Colonic mucosa (tissue), 4 donors: Measurements from ENCODE around the gene ROPN1. TPM values are rescaled to one million over a fixed set of nuclear protein-coding genes. Genes with fewer than 3 reads are reported as not detected.

ENCODE experiments used
- DNase-seq: peaks from one replicate; pipeline ENCODE4 v3.0.0-alpha.2; 2020
- H3K27ac ChIP-seq: fragments of 200-600 bp; one replicate; pipeline ENCODE4 v1.8.0; 2021
- H3K27me3 ChIP-seq: fragments of 200-600 bp; one replicate; pipeline ENCODE4 v1.8.0; 2021
- H3K36me3 ChIP-seq: fragments of 200-600 bp; one replicate; pipeline ENCODE4 v1.8.0; 2021
- H3K4me1 ChIP-seq: fragments of 200-600 bp; one replicate; pipeline ENCODE4 v1.8.0; 2021; ENCODE audit warnings: mild to moderate bottlenecking
- H3K4me3 ChIP-seq: fragments of 200-600 bp; one replicate; pipeline ENCODE4 v1.8.0; 2021
- H3K9ac ChIP-seq, 2 donors: one replicate each; pipeline ENCODE4 v1.7.0; 2013; ENCODE audit warnings: control low read depth in 2 of 2, low read depth in 2 of 2, low read length in 2 of 2
- H3K9me3 ChIP-seq: fragments of 200-600 bp; one replicate; pipeline ENCODE4 v1.8.0; 2021
- CTCF ChIP-seq: fragments of 200-600 bp; IDR thresholded peaks from one replicate; pipeline ENCODE4 v1.8.0; 2022; ENCODE audit warnings: antibody characterized with exemption, mild to moderate bottlenecking
- intact Hi-C: fragments of 100-400 bp; cut with DNase I; formaldehyde crosslinking; loops from one replicate; pipeline ENCODE4 v1.14.1; 2022
- total RNA-seq, 2 donors: library from RNA; stranded (reverse); fragmentation: NEBNext Ultra II Directional in 1 of 2; extraction: Animal tissue kit (Norgen Biotek cat#: 25700) in 1 of 2; gene quantifications; one replicate each; pipeline ENCODE4 v1.2.1, GENCODE V29; 2021
- donor health status: healthy.
- donor health status: DM: no; HTN: no; CAD: no.
- donor health status: DM: no; HTN: no; CAD: no.

The ROPN1 gene
- total RNA-seq, 2 donors from 2014 or later = 0.66 to 1.1 TPM

- H3K4me1 ChIP-seq = no peaks in the 10 kb centered on the region
- intact Hi-C loops = no loop called here
- no peaks in the 10 kb centered on the region for H3K9me3 ChIP-seq
- H3K36me3 ChIP-seq = no peaks in the 10 kb centered on the region
- H3K9ac ChIP-seq = no peak overlapping the region
- no peak overlapping the region for H3K27ac ChIP-seq
- H3K4me3 ChIP-seq = no peak overlapping the region
- TF ChIP-seq CTCF = no peak
- no peaks in the 10 kb centered on the region for H3K27me3 ChIP-seq
- no peak for DNase-seq
Measured at GRCh38 chr3:123949641-123950040, 42.3 kb downstream of the ROPN1 start.

GRCh38 chr3:123948449-123948848 lies 43.5 kb downstream of the ROPN1 start:
- Histone ChIP-seq H3K36me3 (no peaks in the 10 kb centered on the region), H3K9me3 (no peaks in the 10 kb centered on the region), H3K4me3 (no peak overlapping the region), H3K4me1 (no peaks in the 10 kb centered on the region), H3K27ac (no peak overlapping the region), H3K9ac (no peak overlapping the region), H3K27me3 (no peaks in the 10 kb centered on the region)
- intact Hi-C loops = no loop called here
- DNase-seq = no peak
- no peak for TF ChIP-seq CTCF

- H3K36me3 ChIP-seq = no peaks in the 10 kb centered on the region
- intact Hi-C loops = no loop called here
Measured at GRCh38 chr3:123947482-123947881, 44.4 kb downstream of the ROPN1 start.

GRCh38 chr3:123941542-123941941 lies 50.4 kb downstream of the ROPN1 start:
- H3K27ac ChIP-seq = no peak overlapping the region
- intact Hi-C loops = no loop called here
- no peak overlapping the region for H3K4me3 ChIP-seq
- H3K9ac ChIP-seq = no peak overlapping the region
- TF ChIP-seq CTCF = no peak
- DNase-seq = no peak
- no peaks in the 10 kb centered on the region for H3K9me3 ChIP-seq
- H3K27me3 ChIP-seq = no peaks in the 10 kb centered on the region
- H3K4me1 ChIP-seq = no peaks in the 10 kb centered on the region
- no peaks in the 10 kb centered on the region for H3K36me3 ChIP-seq

More at GRCh38 chr3:123947482-123947881, 44.4 kb downstream of the ROPN1 start:
- Histone ChIP-seq H3K4me1 (no peaks in the 10 kb centered on the region), H3K27me3 (no peaks in the 10 kb centered on the region), H3K27ac (no peak overlapping the region), H3K9me3 (no peaks in the 10 kb centered on the region), H3K4me3 (no peak overlapping the region), H3K9ac (no peak overlapping the region)
- no peak for TF ChIP-seq CTCF
- DNase-seq = no peak

GRCh38 chr3:123941121-123941520 lies 50.8 kb downstream of the ROPN1 start:
- Histone ChIP-seq H3K27ac (no peak overlapping the region), H3K4me1 (no peaks in the 10 kb centered on the region), H3K9ac (no peak overlapping the region), H3K36me3 (no peaks in the 10 kb centered on the region), H3K4me3 (no peak overlapping the region), H3K27me3 (no peaks in the 10 kb centered on the region), H3K9me3 (no peaks in the 10 kb centered on the region)
- intact Hi-C loops = no loop called here
- TF ChIP-seq CTCF = no peak
- no peak for DNase-seq

GRCh38 chr3:123939706-123940105 lies 52.2 kb downstream of the ROPN1 start:
- no peak for TF ChIP-seq CTCF
- Histone ChIP-seq H3K9ac (no peak overlapping the region), H3K4me1 (no peaks in the 10 kb centered on the region), H3K9me3 (no peaks in the 10 kb centered on the region), H3K4me3 (no peak overlapping the region), H3K27ac (no peak overlapping the region), H3K36me3 (no peaks in the 10 kb centered on the region), H3K27me3 (no peaks in the 10 kb centered on the region)
- no peak for DNase-seq
- intact Hi-C loops = no loop called here
